ENCODE results near the gene PCED1B. TPM values are rescaled to one million over a fixed set of nuclear protein-coding genes. Genes with fewer than 3 reads are reported as not detected.
A peak's percentile ranks its signal among the peaks of the same experiment; 100 is the strongest.

The PCED1B gene
- total and polyA plus RNA-seq, 2 donors from 2014 or later, result 2.8 to 9.2 TPM

GRCh38 chr12:47078733-47079467, 521 bp upstream of the PCED1B start:
- peak overlapping the region; percentile 65 to 83 (median 82) for H3K4me3 ChIP-seq (ENCODE audit: low read length in 3 of 3)
- intact Hi-C loops (cut with DNase I), result no loop called here
- peak overlapping the region in 1 of 2 donors; percentile 41 for H3K27ac ChIP-seq (ENCODE audit: low read depth in 2 of 2, low read length in 2 of 2)
- H3K4me1 ChIP-seq (ENCODE audit: control insufficient read depth in 2 of 3, insufficient read depth in 2 of 3, low read depth in 1 of 3, low read length in 3 of 3), result peaks cover 0 to 8% (median 0%) of the 10 kb centered on the region in 3 donors
- TF ChIP-seq CTCF (IDR thresholded peaks at IDR 0.05; ENCODE audit: borderline replicate concordance, extremely low read depth, insufficient read depth), result no peak
- FAIRE-seq, result no peak
- no peaks in the 10 kb centered on the region for H3K27me3 ChIP-seq (ENCODE audit: control insufficient read depth, insufficient read depth, low read length)
- peak overlapping the region; percentile 37 to 71 (median 57) for H3K9ac ChIP-seq (ENCODE audit: low read length in 3 of 3)
- no peaks in the 10 kb centered on the region for H3K9me3 ChIP-seq (ENCODE audit: control insufficient read depth in 2 of 3, insufficient read depth in 1 of 3, low read length in 3 of 3)
- peak in 3 of 5 donors; percentile 26 to 69 (median 36) for DNase-seq
- H3K36me3 ChIP-seq (ENCODE audit: control insufficient read depth in 2 of 3, insufficient read depth in 3 of 3, low read length in 3 of 3), result peaks cover 0 to 2% (median 0%) of the 10 kb centered on the region in 3 donors

- intact Hi-C loops (cut with DNase I), result no loop called here
- peak; percentile 55 to 81 (median 66) for DNase-seq
- TF ChIP-seq CTCF (IDR thresholded peaks at IDR 0.05; ENCODE audit: borderline replicate concordance, extremely low read depth, insufficient read depth), result no peak
- Histone ChIP-seq H3K4me1 (ENCODE audit: control insufficient read depth in 2 of 3, insufficient read depth in 2 of 3, low read depth in 1 of 3, low read length in 3 of 3) (peaks cover 0 to 8% (median 0%) of the 10 kb centered on the region in 3 donors), H3K27ac (ENCODE audit: low read depth in 2 of 2, low read length in 2 of 2) (peak overlapping the region; percentile 82 to 85), H3K9ac (ENCODE audit: low read length in 3 of 3) (peak overlapping the region; percentile 57 to 85 (median 67)), H3K36me3 (ENCODE audit: control insufficient read depth in 2 of 3, insufficient read depth in 3 of 3, low read length in 3 of 3) (peaks cover 0 to 2% (median 0%) of the 10 kb centered on the region in 3 donors), H3K9me3 (ENCODE audit: control insufficient read depth in 2 of 3, insufficient read depth in 1 of 3, low read length in 3 of 3) (no peaks in the 10 kb centered on the region), H3K27me3 (ENCODE audit: control insufficient read depth, insufficient read depth, low read length) (no peaks in the 10 kb centered on the region), H3K4me3 (ENCODE audit: low read length in 3 of 3) (peak overlapping the region; percentile 63 to 76 (median 68))
- no peak for FAIRE-seq
These were observed 732 bp downstream of the PCED1B start for GRCh38 chr12:47079981-47080724.

- no peak for FAIRE-seq
These were observed 1.5 kb downstream of the PCED1B start for GRCh38 chr12:47080725-47081502.

More at GRCh38 chr12:47080725-47081502, 1.5 kb downstream of the PCED1B start:
- intact Hi-C loops (cut with DNase I), result no loop called here
- peak overlapping the region; percentile 63 to 76 (median 68) for H3K4me3 ChIP-seq (ENCODE audit: low read length in 3 of 3)
- H3K27me3 ChIP-seq (ENCODE audit: control insufficient read depth, insufficient read depth, low read length), result no peaks in the 10 kb centered on the region
- no peaks in the 10 kb centered on the region for H3K9me3 ChIP-seq (ENCODE audit: control insufficient read depth in 2 of 3, insufficient read depth in 1 of 3, low read length in 3 of 3)
- H3K27ac ChIP-seq (ENCODE audit: low read depth in 2 of 2, low read length in 2 of 2), result peak overlapping the region; percentile 82 to 85
- peaks cover 0 to 8% (median 4%) of the 10 kb centered on the region in 3 donors for H3K4me1 ChIP-seq (ENCODE audit: control insufficient read depth in 2 of 3, insufficient read depth in 2 of 3, low read depth in 1 of 3, low read length in 3 of 3)
- TF ChIP-seq CTCF (IDR thresholded peaks at IDR 0.05; ENCODE audit: borderline replicate concordance, extremely low read depth, insufficient read depth), result no peak
- H3K36me3 ChIP-seq (ENCODE audit: control insufficient read depth in 2 of 3, insufficient read depth in 3 of 3, low read length in 3 of 3), result peaks cover 0 to 2% (median 0%) of the 10 kb centered on the region in 3 donors
- peak overlapping the region; percentile 39 to 85 (median 57) for H3K9ac ChIP-seq (ENCODE audit: low read length in 3 of 3)
- DNase-seq, result peak in 3 of 5 donors; percentile 43 to 85 (median 58)
